Stimulated activated CD8-positive, alpha-beta memory T cell treated with anti-CD3 and anti-CD28 coated beads, Interleukin-15, amount 100 ng/mL, for 48 hours (primary cell): Measurements from ENCODE around the gene KIF20B.
A peak's percentile ranks its signal among the peaks of the same experiment; 100 is the strongest.

Experiments
- DNase-seq, 2 donors: peaks; one replicate each; pipeline ENCODE4 v3.0.0-alpha.2; 2020; ENCODE audit warnings: low read depth in 2 of 2

KIF20B gene

DNA sequence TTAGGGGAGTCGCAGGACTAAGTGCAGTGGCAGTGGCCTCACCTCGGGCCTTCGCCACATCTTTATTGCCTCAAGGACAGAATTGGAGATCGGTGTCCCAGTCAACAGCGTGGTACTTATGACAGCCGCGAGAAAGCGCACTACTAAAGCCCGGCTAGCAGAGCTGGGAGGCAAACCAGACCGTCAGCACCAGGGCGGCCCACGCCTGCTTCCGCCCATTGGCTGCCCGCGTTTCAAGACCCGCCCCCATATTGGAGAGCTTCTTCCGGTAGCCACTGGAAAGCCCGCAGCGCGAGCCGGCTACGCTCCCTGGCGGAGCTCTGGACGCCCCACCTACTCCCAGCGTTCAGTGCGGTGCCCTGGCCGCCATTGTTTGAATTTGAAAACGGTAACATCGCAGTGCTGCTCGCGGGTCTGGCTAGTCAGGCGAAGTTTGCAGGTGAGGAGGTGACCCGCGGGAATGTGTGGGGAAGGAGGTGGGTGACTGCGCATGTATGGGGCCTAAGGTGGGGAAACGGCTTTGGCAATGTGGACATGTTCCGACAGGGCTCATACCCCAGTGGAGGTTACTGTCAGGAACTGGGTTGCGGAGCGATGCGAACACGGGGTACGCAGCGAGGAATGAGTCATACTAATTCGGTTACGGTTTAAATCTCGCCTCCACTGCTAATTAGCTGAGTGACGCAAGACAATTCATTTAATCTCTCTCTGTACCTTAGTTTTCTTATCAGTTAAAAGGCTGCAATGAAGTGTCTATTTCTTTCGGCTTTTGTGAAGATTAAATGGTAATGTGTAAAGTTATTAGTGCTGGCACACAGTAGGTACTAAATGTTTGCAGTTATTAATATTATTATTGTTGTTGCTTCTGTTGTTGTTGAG lies at the start of gene KIF20B:
KIF20B (plus strand) TSS at position 349 of the 879 bp plus-strand sequence. CDS start 3,705 bp downstream, outside the sequence.
- peak; percentile 93 to 95 for DNase-seq

GRCh38 chr10:89651916-89652573 lies 49.3 kb upstream of the KIF20B start:
- DNase-seq, result no peak

GRCh38 chr10:89652806-89653370 lies 48.5 kb upstream of the KIF20B start:
- DNase-seq, result no peak

GRCh38 chr10:89653410-89653869 lies 48.0 kb upstream of the KIF20B start:
- DNase-seq, result no peak

GRCh38 chr10:89655722-89656121 lies 45.7 kb upstream of the KIF20B start:
- DNase-seq, result no peak

- no peak for DNase-seq
Measured at GRCh38 chr10:89657302-89657701, 44.1 kb upstream of the KIF20B start.

DNA sequence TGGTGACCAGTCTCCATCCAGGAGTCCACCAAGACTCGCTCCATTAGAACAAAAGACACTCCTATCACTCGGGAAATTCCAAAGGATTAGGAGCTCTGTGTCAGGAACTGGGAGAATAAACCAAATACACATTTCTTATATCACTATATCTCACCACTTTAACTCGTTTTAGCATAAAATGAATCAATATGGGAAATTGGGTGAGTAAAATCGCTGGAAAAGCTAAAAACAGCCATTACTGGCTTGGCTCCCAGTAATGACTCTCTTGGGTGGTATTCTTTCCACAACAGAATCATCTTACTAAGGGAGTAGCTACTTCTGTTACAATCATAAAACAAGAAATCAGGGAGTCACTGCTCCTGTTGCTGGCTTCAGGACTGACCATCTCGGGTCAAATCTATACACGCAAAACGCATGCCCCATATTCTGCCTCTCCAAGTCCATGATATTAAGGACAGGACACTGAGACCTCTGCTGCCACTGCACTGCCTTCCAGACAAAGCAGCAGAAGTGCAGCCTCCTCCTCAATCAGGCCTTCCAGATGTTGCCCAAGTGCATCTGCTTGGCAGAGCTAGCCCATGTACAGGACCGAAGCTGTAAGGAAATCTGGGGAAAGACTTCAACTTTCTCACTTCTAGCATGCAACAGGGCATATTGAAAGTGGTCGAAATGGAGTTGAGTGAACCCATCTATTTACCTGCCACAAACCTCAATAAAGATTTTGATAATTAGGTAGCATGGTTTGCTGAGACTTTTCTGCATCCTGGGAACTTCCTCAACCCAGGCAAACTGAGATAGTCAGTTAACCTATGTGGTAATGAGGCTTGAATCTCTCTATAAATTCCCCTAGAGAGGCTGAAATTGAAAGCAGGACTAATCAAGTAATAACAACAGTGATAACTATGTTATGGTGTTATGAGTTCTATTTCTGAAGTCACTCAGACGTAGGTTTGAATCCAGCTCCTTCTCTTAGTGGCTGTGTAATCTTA lies 42.0 kb upstream of the KIF20B start:
- no peak for DNase-seq

GRCh38 chr10:89662596-89662995 lies 38.8 kb upstream of the KIF20B start:
- no peak for DNase-seq

DNA sequence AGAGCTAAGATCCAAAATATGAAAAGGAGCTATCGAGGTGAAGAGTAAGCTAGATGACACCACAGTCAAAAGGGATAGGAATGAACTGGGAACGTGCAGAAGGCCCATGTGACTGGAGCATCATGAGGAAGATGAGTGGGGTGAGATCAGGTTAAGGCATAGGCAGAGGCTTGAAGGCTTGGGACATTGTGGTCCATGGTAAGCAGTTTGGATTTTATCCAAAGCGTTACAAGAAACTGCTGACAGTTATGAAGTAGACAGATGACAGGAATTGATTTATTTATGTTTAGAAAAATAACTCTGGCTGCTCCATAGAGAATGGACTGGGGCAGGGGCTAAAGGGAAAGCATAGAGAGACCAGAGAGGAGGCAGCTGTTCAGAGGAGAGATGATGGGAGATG lies 38.2 kb upstream of the KIF20B start:
- no peak for DNase-seq

DNA sequence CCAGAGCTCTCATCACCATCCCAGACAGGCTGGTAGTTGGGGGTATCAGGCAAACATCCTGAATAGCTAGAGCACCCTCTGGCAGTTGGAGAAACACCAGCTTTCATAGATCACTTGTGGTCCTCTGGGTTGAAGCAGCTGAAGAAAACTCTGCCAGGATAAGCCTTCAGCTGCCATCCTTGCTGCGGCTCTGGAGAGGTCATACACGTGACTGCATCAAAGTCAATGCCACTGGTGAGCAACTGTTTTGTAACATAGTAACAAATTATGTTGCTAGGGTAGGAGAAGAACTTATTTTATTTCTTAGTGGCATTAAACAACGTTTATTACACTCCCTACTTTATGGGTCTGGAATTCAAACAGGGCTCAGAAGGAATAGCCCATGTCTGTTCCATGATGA lies 37.2 kb upstream of the KIF20B start:
- DNase-seq, result no peak

GRCh38 chr10:89665302-89665701 lies 36.1 kb upstream of the KIF20B start:
- DNase-seq, result no peak

- DNase-seq, result no peak
Measured at GRCh38 chr10:89666138-89666537, 35.3 kb upstream of the KIF20B start.

- DNase-seq, result no peak
Measured at GRCh38 chr10:89668386-89669071, 32.9 kb upstream of the KIF20B start.

- DNase-seq, result no peak
Measured at GRCh38 chr10:89669985-89670384, 31.4 kb upstream of the KIF20B start.

- DNase-seq, result no peak
Measured at GRCh38 chr10:89670926-89671325, 30.5 kb upstream of the KIF20B start.

- no peak for DNase-seq
Measured at GRCh38 chr10:89677341-89677740, 24.0 kb upstream of the KIF20B start.

- no peak for DNase-seq
Measured at GRCh38 chr10:89679986-89680385, 21.4 kb upstream of the KIF20B start.

GRCh38 chr10:89683883-89684282 lies 17.5 kb upstream of the KIF20B start:
- DNase-seq, result no peak

DNA sequence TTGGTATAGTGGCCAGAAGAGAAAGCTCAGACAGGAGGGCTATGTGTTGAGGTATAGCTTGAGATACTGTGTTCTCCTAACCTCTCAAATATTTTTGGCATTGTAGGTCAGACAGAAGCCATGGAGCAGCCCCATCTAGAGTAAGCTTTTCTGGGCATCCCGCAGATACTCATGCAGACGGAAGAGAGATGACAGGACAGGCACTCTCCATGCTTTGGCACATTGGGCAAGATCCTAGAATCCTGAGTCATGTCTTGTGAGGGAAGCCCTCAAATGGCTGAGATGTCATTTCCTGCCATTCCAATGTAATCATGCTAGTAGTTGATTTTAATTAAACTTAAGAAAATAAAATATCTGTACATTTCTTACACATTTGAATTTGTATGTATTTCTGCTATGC lies 16.8 kb upstream of the KIF20B start:
- no peak for DNase-seq

- no peak for DNase-seq
Measured at GRCh38 chr10:89685936-89686335, 15.5 kb upstream of the KIF20B start.

DNA sequence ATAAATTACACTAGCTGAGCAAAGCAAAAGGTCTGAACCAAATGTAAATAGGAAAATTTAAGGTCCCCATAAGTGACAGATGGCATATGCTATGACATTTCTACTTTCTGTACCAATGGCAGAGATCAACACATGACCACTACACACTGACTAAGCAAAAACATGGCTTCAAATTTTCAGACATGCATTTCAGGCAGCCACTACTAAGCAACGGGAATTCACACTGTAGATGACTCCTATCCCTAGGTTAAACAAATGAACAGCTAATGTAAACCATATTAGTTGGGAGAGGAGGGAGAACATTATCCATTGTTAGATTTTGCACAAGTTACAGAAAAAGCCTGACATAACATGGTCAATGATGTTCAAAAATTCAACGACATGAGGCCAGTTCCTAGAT lies 11.4 kb upstream of the KIF20B start:
- DNase-seq, result no peak
